Activated CD4-positive, CD25-positive, alpha-beta regulatory T cell treated with anti-CD3 and anti-CD28 coated beads, Interleukin-2, amount 50 U/mL, for 24 hours (primary cell): Measurements from ENCODE around the gene C14orf132.
"Not testable (repeated sequence)": the region's sequence is repeated elsewhere in the genome, so short reads cannot be mapped to it uniquely, and the experiment has no call there.

Experiments used
- ATAC-seq, 2 donors: fragments of 150-1000 bp; cut with Tn5 transposase; one replicate each; pipeline ENCODE4 v1.10.0; 2021; ENCODE audit warnings: mild to moderate bottlenecking in 1 of 2, moderate library complexity in 1 of 2

The C14orf132 gene

DNA sequence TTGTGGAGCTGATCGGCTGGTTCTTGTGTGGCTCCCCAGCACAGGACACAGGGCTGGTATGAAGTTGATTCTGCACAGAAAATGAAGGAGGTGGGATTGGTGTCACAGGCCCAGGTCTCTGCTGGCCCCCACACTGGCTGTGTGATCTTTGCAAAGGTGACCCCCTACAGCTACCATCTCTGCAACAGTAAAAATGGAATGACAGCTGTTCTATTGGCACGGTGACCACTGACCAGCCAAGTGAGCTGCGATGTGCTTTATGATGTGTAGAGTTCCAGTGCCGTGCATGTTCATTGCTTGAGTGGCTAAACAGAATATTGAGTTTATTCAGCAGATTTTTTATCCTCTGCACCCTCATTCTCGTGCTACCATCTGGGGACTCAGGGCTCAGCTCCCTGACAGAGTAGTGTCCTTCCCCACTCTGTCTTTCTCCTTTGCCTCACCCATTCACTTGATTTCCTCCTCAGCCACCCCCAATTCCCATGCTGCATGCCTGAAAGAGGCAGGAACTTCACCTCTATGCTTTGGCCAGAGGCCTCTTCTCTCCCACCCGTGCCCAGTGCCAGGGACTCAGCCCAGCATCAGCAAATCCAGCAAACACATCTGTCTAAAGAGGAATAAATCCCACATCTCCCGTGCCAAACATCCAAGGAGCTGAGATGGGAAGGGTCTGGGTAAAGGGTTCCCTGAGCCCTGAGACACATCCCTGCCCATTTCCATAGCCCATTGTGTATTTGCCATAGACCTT lies 21.2 kb downstream of the C14orf132 start:
- no peak for ATAC-seq

DNA sequence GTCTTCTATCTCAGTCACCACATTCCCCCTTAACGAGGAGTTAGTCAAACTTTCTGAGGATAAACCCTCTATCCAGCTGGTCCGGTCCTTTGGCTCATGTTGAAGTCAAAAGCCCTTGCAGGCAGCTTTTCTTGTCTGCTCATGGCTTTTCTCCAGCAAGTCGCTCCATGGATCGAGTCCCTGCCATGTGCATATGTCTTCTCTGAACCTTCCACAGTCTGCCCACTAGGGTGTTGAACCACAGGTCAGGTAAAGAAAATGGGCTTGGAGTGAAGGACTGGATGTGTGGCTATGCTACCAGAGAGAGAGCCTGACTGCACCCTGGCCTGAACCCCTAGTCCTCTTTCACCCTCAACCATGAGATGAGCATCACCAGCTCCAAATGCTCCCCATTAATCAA lies 22.8 kb downstream of the C14orf132 start:
- no peak for ATAC-seq

DNA sequence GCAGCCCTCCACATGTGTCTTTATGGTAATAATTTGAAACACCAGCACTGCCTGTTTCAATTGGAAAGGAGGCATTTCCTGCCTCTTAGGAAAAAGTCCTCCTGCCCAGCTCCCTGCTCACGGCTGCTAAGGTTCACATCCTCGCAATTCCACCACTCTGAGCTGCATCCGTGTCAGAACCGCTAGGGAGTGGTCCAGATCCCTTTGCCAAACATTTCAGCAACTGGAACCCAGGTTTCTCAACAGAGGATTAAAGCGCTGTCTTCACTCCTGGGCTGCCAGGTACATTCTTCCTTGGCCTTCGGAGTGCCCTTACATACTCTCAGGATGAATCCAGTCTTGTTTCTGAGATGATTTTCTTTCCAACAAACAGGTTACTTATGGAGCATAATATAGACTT lies 23.3 kb downstream of the C14orf132 start:
- ATAC-seq = no peak

DNA sequence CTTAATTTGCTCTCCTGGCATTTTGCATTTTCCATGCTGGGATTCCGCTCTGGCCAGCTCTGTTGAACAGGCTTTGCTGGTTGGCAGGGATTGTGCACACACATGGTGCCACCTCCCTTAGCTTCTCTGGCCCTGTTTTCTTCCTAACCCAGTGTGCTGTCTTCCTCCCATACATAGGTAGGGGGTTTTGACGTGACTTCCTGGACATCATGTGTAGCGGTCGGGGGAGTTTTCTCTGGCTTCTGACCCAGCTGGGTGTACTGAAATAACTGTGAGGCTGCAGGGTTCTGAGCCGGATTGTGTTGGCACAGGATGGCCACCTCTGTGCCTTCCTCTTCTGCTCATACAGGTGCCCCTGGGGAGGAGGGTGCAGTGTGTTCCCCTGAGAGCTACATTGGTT lies 25.7 kb downstream of the C14orf132 start:
- ATAC-seq = no peak

DNA sequence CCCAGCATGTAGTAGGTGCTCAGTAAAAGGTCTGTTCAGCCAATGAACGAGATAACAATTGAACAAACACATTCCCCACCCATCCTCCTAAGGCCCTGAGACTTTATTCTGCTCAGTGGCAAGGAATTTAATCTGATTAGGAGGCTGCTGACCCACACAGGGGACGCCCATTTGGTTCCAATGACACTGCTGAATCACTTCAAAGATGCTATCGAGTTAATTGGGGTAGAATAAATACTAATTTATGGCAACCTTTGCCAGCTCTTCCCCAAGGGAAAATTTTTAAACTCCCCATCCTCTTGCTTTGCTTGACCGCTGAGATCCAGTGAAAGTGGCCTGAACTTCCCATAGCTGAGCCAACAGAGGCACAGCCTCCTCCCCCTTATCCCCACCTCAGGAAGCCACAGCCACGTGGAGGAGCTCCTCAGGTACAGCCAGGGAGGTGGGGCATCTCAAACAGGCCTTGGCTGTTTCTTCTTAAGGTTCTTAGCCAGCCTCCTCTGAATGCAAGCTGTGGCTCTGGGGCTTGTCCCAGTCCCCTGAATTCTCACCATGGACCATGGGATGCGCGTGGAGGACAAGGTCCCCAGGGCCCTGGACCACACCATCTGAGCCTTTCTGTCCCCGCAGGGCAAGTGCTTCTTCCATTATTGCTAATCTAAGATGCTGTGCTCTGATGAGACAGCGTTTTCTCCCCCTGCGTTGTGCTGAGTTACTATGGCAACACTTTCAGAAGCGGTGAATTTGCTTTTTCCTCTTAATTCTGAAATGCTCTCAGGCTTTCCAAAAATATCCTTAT lies 26.7 kb downstream of the C14orf132 start:
- ATAC-seq = no peak

DNA sequence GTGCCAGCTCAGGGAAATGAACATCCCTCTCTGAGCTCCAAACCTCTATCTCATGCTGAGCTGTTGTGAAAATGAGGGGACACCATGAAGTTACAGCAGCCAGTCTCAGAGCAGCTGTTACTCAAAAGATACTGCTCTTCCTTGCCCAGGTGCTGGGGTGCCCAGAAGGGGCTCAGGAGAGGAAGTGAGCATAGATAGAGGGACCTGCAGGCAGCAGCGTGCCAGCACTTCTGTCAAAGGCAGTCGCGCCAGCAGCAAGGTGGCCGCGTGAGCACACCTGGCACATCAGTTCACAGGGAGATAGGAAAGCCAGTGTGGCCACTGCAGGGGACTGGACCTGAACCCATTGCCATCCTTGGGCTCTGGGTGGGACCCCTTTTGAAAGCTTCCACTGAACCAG lies 27.8 kb downstream of the C14orf132 start:
- ATAC-seq = no peak

DNA sequence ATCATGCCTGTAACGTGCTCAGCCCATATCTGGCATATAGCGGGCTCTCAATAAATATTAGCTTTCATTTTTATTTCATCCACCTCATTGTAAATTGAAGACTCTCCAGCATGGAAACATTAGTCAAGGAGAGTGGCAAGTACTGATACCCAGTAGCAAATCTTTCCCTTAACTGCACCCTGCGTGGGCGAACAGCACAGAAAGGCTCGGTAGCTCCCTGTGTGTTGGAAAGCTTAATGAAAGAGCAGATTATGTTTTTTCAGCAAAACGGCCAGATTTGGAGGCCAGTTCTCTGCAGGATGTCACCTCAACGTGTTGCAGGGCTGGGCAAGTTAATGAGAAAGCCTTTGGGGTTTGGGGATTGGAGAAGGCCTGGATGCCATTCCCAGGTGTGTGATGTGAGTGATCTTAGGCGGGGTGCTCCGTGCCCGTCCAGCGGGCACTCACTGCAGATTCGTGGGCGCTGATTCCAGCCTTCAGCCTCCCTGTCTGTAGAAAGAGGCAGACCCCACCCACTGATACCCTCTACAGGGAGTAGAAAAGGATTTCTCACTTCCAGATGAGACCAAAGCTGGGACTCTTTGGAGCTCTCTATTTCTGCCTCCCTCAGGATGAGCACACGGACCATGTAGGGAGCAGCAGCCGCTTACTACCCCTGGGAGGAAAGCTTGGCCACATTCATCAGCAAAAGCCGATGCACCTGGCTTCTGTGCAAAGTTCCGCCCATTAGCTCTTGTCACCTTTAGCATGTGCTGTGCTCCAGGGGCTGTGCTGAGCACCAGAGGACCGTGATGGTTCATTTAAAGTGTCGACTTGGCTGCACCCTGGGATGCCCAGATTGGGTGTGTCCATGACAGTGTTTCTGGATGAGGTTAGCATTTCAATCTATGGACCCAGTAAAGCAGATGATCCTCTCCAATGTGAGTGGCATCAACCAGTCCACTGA lies 29.1 kb downstream of the C14orf132 start:
- ATAC-seq = no peak

DNA sequence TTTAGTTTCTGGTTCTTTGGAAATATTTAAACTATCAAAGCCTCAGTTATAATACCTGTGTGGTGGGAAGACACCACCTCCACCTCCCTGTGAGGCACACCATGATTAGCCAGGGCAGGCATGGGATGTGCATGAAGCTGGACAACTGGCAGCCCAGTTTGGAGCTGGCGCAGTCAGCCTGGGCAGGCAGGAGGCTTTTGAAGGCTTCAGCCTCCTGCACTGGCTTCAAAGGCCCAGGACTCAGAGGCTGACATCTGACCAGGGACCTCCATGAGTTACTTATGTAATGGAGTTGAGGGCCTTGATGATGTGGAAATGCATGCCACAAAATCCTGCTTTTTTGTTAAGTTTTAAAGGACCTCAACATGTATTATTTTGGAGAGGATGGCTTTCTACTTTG lies 30.3 kb downstream of the C14orf132 start:
- no peak for ATAC-seq

DNA sequence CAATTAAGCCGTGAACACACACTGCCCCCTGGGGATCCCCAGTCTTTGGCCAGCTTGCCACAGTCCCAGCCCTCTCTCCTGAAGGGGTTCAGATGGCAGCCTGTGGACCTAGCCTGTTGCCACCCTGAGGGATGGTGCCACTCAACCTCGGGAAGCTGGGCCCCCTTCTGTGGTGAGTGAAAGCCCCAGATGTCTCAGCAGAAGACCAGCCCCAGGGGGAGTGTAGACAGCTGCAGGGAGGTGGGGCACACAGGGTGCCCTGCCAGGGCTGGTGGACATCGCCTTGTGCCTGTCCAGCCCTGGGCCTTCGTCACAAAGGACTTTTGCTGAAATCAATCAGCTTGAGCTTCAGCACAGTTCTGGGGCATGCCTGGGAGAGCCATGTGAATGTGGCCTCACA lies 32.4 kb downstream of the C14orf132 start:
- no peak for ATAC-seq

DNA sequence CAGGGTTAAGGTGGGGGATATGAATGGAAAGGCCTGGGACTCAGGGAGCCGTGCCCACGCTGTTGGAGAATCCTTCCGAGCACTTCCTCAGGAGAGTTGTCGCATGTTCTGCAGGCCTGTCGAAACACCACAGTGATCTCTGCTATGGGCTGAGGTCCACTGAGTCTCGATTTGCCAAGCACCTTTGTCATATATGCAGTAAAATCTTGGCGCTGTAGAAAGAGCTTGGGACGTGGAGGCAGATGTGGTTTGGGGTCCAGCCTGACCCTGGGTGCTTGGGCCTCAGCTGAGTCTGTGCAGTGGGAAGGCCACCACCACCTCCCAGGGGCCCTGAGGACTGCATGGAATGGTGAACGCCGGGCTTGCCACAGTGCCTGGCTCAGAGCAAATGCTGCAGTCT lies 32.9 kb downstream of the C14orf132 start:
- no peak for ATAC-seq

DNA sequence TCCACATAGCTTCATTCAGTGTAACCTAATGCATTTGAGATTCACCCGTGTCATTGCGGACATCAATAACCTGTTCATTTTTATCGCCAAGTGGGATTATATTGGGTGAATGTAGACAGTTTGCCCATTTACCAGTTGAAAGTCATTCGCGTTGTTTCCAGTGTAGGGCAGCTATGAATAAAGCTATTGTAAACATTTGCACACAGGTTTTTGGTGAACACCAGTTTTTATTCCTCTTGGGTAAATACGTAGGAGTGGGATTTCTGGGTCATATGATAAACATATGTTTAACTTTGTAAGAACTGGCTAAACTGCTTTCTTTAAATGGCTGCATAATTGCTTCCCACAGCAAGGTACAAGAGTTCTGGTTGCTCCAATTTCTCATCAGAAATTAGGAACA lies 33.6 kb downstream of the C14orf132 start:
- ATAC-seq = no peak

DNA sequence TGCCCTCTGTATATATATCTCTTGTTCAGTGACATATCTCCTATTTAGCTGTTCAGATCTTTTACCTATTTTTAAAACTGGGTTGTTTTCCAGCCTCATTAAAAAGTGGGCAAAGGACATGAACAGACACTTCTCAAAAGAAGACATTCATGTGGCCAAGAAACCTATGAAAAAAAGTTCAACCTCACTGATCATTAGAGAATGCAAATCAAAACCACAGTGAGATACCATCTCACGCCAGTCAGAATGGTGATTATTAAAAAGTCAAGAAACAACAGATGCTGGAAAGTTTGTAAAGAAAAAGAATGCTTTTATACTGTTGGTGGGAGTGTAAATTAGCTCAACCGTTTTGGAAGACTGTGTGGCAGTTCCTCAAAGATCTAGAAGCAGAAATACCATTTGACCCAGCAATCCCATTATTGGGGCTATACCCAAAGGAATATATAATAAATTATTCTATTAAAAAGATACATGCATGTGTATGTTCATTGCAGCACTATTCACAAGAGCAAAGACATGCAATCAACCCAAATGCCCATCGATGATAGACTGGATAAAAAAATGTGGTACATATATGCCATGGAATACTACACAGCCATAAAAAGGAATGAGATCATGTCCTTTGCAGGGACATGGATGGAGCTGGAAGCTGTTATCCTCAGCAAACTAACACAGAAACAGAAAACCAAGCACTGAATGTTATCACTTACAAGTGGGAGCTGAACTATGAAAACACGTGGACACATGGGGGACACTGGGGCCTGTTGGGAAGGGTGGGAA lies 34.3 kb downstream of the C14orf132 start:
- not testable (repeated sequence) for ATAC-seq

DNA sequence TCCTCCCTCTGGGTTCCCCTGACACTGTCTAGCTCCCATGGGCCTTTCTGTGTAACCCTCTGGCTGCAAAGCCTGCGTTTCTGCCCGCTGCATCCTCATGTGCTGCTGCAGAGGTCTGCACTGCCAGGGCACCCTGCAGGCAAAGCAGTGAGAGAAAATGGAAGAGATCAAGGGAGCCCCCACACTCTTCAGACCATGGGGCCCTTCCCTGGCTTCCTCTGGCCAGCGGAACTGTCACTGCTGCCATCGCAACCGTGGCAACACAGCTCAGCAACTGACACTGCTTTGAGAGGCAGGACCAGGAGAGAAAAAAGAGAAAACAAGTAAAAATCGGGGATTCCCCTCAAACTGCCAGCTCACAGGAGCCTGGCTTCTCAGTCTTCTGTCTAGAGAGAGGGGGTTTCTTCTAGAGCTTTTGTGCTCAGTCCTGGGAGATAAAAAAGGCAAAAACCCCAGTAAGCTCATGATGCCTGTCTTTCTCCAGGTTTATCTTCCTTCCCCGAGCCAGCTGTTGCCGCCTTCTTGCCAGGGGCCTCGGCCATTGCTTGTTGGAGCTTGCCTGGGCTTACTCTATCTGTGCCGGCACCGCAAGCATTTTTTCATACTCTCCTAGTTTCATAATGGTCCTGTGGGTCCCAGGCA lies 38.9 kb downstream of the C14orf132 start:
- ATAC-seq = no peak

DNA sequence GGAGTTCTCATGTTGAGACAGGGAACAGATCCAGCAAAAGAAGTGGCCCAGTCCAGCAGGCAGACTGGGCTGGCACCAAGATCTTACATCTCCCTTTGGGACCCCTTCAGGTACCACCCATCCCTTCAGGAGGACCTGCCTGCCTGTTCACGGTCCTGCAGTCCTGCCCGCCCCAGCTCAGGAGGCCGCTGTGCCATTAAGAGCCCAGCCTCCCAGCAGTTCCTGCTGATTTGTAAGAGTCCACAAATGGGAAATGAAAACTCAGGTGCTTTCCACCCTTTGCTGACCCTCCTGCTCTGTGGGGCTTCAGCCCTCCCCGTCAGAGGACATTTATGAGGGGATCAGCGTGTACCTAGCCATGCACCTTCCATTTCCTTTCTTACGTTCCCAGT lies 39.5 kb downstream of the C14orf132 start:
- no peak for ATAC-seq

DNA sequence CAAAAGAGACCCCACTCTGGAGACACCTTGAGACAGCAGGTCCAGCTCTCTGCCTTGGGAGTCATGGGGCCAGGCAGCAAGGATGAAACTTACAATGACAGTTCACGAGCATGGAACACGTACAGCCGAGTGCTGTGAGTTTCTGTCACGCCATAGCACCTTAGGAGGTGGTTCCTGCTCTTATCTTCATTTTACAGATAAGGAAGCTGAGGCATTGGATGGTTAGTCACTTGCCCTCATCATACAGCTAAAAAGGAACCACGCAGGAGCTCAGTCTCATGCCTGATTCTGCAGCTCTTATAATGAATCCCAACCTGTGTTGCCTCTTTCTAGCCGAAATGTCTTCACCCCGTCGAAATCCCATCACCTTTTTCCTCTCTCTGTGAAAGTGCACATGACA lies 39.9 kb downstream of the C14orf132 start:
- no peak for ATAC-seq

DNA sequence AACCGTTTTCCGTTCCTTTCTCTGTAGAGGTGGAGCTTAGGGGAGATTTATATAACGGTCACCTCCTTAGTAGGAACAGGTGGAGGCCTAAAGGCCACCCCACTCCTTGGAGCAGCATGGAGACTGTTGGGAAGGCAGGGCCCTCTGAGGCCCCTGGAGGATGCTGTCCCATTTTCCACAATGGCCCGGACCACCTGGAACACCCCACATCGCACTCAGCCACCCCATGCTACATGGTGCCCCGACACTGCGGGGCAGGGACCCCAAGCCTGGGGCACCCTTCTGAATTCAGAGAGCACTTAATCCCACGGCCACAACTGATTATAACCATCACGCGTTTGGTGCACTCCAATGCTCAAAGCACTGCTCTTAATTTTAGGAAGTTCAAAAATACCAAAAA lies 41.4 kb downstream of the C14orf132 start:
- ATAC-seq = no peak

DNA sequence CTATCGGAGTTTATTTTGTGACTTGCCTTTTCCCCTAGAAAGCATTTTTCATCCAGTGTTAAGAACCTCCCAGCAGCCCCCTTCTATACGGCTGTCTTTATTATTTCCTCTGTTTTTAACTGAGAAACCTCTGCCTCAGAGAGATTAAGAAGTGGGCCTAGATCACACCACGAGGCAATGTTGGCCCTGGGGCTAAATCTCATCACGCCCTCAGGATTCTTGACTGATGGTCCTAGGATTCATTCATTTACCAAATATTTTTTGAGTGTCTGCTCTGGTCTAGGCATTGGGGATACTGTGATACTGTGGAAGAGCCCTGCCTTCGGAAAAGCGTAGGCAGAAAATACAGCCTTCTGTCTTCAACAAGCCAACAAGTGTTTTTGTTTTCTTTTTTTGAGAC lies 42.1 kb downstream of the C14orf132 start:
- ATAC-seq = no peak

DNA sequence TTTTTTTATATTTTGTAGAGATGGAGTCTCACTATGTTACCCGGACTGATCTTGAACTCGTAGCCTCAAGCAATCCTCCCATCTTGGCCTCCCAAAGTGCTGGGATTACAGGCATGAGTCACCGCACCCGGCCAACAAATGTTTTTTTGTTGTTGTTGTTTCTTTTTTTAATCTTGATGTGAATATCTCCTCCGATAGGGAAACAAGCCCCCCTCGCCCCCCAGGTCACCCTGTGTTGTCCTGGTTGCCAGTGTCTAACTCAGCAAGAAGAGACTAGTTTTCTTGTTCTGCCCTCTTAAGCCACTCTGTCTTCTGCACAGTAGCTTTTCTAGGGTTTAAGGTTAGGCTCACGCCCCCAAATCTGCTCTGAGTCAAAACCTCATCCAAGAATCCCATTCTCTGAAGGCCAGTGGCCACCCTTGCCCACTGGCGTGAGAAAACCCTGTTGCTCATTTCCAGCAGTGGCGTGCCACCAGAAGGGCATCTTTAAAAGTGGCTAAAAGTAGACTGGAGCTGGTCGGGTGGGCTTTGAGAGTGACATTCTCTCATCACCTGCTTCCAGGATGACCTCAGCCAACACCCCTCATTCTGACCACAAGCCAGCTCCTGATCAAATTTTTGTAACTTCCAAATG lies 42.7 kb downstream of the C14orf132 start:
- ATAC-seq = no peak

DNA sequence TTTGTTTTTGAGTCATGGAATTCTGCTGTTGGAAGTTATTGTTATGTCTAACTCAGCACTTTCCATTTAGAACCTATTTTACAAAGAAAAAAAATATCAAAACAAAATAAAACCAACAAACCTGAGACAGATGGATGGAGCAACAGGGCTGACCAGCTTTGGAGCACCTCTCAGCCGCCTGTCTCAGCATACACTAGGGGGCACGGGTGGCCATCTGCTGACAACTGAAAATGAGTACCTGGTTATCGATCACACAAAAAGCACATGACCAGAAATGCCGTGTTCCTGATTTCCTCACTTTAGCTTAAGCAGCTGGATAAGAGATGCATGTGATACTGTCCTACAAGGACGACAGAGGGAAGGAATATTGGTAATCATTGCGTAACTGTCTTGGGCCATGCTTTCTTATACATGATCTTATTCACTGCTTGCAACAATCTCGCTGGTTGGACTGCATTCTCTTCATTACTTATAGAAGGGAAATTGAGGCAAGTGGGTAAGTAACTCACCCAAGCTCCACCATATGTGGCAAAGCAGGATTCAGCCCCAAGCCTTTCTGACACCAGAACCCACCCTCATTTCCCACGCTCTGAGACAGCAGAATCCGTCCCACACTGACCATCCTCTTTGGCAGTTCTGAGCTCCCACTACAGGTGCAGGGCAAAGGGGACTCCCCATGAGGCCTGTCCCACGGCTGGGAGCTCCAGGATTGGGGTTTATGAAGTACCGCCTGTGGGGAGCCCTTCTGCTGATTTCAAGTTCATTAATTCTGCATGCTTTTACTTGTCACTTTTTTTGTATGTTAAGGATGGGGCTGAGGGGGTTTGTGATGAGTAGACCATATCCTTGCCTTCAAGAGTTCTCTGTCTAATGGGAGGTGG lies 43.5 kb downstream of the C14orf132 start:
- no peak for ATAC-seq

DNA sequence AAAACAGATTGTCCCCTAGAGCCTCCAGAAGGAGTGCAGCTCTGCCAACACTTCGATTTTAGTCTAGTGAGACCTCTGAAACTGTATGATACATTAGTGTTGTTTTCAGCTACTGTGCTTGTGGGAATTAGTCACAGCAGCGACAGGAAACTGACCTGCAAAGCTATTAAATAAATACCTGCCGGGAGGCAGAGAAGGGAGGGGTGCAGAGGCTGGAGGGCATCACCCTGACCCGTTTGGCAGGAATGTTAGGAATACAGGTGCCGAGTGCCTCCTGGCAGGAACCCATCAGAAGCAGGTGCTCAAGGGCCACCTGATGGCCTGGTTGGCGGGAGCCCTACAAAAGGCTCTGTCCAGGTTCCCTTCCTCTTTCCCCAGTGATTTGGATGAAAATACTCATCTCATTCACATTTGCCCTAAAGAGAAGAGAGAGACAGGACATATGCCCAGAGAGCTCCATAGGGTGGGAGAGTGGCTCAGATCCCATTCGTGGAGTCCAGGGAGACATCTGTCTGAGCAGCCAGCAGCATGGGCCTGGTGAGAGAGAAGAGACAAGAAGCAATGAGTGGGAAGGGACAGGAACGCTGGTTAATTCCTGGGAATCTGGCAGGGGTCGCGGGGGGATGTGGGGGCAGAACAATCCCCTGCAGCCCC lies 44.6 kb downstream of the C14orf132 start:
- no peak for ATAC-seq
